ENCODE results near the gene SLC25A41.
A peak's percentile ranks its signal among the peaks of the same experiment; 100 is the strongest.
"Not testable (repeated sequence)": the region's sequence is repeated elsewhere in the genome, so short reads cannot be mapped to it uniquely, and the experiment has no call there.

SLC25A41 gene

DNA sequence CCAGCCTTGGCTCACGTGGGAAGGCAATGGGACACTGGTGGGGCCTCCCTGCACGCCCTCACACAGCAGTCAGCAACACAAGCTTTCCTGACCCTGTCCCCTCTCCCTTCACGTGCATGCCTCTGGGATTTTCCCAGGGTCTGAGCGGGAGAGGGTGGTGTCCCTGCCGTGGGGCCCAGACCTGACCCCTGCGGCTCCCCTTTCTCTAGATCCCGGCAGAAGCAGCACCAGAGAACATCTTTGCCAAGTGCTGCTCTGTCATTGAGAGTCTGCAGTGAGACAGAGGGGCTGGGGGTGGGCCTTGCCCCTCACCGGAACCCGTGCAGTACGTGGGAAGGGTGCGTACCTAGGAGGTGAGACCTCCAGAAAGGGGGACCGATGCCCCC is 21.5 kb downstream of the SLC25A41 start:
- no peak for DNase-seq (ENCODE audit: low spot score)

DNA sequence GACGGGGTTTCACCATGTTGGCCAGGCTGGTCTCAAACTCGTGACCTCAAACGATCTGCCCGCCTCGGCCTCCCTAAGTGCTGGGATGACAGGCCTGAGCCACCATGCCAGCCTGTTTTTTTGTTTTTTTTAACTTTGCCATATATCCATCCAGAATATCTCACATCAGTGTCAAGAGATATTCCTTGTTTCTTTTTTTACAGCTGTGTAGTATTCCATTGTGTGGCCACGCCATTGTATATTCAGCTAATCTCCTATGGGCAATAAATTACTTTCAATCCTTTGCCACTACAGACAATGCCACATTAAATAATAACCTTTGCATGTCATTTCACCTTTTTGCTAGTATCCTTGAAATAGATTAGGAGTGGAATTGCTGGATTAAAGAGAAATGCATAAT is 24.2 kb downstream of the SLC25A41 start:
- DNase-seq (ENCODE audit: low spot score), result no peak

DNA sequence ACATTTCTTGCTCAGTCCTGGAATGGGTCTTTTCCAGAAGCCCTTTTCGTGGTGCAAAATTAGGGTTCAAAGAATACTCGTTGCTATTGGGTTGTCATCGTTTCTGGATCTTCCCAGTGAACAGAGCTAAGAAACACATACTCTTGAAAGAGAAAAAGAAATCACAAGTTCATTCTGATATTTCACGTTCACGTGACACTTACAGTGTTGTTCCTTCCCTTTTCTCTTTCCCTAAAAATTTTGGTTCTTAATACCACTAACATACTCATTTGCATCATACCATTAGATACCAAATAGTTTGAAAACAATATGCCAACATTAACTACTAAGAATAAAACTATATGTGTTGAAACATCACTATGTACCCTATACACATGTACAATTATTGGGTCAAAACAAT is 27.2 kb downstream of the SLC25A41 start:
- DNase-seq (ENCODE audit: low spot score), result no peak

DNA sequence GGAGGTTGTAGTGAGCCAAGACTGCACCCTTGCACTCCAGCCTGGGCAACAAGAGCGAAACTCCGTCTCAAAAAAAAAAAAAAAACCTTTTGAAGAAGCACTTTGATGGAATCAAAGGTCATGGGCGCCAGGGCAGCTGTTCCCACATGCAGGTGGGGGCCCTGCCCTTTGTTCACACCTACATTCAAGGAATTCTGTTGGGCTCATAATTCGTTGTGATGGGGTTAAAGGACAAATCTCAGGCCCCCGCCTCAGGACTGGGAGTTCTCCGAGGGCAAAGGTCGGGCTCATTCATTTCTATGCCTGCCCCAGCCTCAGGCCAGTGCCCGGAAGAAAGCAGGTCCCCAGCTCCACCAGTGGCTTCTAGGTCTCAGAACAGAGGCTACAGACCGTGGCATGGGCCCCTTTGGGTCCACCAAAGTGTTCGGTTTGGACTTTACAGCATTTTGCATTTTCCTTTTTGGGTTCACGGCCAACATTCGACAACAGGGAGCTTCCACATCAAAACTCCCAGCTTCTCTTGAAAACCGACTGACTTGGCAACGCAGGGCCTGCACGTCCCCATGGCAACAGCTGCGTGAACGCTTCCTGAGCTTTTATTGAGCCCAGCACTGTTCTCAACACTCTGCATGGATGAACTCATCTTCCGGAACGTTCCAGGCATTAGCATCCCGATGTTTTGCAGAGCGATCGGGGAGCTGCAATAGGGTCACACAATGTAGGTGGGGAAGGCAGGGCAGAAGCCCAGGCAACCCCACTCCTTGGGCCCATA is 30.5 kb downstream of the SLC25A41 start:
- peak; percentile 38 for DNase-seq (ENCODE audit: low spot score)

DNA sequence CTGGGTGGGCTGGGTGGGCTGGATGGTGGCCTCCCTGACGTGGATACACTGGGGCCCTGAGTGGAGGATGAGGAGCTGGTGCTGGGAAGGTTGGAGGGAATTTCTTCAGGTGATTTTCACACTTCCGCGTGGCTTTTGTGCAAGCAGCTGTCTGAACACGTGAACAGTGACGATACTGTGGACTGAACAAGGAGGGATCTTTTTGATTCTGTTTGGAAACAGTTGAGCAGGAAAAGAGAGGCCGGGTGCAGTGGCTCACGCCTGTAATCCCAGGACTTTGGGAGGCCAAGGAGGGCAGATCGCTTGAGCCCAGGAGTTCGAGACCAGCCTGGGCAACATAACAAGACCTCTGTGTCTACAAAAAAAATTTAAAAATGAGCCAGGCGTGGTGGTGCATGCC is 31.5 kb downstream of the SLC25A41 start:
- no peak for DNase-seq (ENCODE audit: low spot score)

DNA sequence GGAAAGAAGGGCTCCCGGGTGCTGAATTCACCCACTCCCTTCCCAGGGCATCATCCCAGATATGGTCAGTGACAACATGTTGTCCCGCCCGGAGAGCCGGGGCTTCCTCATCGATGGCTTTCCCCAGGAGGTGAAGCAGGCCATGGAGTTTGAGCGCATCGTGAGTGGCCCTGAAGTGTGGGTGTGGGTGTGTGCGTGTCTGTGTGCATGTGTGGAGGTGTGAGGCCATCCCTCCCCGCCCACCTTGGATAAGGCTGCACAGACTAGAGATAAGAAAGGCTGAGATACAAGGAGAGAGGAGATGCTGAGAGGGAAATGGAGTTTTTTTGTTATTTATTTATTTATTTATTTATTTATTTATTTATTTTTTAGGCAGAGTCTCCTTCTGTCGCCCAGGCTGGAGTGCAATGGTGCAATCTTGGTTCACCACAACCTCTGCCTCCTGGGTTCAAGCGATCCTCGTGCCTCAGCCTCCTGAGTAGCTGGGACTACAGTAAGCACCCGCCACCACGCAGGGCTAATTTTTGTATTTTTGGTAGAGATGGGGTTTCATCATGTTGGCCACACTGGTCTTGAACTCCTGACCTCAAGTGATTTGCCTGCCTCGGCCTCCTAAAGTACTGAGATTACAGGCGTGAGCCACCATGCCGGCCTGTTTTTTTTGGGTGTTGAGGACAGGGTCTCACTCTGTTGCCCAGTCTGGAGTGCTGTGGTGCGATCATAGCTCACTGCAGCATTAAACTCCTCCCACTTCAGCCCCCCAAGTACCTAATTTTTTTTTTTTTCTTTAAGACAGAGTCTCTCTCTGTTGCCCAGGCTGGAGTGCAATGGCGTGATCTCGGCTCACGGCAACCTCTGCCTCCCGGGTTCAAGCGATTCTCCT is 33.3 kb downstream of the SLC25A41 start:
- DNase-seq (ENCODE audit: low spot score), result not testable (repeated sequence)

DNA sequence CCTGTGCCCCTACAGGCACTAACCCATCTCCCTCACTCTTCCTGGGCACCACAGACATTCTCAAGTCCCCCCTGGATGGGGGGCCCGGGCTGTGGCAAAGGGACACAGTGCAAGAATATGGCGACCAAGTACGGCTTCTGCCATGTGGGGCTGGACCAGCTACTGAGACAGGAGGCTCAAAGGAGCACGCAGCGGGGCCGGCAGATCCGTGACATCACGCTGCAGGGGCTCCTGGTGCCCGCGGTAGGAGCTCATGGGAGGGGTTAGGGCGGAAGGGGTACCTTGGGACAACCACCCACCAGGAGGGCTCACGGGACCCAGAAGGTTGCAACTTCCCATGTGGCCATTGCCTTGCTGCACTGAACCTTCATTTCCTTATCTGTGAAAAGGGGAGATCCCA is 37.3 kb downstream of the SLC25A41 start:
- no peak for DNase-seq (ENCODE audit: low spot score)

DNA sequence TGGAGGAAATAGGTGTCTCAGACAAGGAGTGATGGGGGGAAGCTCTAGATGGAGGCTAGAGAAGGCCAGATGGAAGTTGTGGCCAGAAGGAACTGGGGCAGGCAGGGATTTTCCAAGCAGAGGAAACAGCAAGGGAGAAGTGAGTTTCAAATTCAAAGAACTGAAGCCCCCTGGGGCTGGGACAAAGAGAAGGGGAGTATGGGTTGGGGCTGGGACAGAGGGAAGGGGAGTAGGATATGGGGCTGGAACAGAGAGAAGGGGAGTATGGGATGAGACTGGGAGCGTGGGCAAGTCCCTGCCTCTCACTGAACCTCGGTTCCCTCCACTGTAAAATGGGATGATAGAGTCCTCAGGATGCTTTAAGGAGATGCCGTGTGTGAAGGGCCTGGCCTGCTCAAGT is 38.7 kb downstream of the SLC25A41 start:
- no peak for DNase-seq (ENCODE audit: low spot score)

DNA sequence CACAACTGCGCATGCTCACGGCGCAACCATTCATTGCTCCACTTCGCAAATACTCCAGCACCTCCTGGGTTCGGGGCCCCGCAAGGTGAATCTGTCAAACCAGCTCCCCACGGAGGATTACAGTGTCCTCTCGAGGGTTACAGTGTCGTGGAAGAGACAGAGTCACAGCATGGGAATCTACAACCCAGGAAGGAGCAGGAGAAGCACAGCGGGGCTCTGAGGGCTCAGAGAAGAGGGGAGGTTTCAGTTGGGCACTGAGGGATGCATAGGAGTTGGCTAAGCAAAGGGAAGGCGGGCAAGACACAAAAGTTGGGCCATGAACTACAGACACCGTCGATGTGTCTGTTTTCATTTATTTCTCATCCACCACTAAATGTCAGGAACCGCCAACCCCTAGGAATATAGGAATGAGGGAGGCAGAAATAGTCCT is 39.6 kb downstream of the SLC25A41 start:
- no peak for DNase-seq (ENCODE audit: low spot score)

DNA sequence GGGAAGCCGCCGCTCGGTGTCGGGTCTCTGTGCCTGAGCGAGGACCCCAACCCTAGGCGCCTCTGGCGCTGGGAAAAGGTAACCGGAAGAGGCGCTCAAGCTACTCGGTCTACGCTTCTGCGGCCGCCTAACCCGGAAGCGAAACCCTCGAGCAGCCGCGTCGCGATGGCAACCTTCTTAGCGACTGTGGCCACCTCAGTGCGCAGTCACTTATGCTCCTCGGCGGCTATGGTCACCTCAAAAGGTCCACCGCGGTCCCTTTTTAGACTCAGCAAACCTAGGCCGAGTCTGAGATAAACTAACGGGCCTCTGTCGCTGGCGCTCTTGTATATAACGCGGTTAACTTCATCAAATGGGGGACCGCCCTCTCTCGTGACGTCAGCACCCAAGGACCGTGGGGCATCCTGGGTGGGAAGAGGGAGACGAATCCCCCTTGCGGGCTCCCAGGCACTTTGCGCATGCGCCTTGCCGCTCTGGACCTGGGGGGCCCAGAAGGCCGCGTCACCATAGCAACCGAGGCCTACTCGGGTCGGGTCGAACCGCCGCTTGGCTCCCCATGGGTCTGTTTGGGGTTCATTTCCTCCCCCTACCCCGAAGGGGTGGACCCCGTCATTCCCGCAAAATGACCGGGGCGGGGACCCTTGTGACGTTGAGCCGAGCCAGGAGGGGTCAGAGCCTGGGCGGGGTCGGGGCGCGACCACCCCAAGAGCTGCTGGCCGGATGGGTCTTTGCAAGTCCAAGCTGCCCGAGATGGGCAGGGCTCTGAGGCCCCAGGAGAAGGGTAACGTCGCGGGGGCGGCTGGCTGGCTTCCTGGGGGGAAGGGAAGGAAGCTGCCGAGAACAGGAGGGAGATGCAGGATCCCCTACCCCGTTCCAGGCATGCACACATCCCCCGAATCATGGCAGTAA is 40.2 kb downstream of the SLC25A41 start, which contains the start of gene GTF2F1:
Gene GTF2F1 (minus strand): TSS at position 91 of the 909 bp plus-strand sequence. CDS start 169 bp downstream, outside the sequence.
- DNase-seq (ENCODE audit: low spot score), result peak; percentile 94

DNA sequence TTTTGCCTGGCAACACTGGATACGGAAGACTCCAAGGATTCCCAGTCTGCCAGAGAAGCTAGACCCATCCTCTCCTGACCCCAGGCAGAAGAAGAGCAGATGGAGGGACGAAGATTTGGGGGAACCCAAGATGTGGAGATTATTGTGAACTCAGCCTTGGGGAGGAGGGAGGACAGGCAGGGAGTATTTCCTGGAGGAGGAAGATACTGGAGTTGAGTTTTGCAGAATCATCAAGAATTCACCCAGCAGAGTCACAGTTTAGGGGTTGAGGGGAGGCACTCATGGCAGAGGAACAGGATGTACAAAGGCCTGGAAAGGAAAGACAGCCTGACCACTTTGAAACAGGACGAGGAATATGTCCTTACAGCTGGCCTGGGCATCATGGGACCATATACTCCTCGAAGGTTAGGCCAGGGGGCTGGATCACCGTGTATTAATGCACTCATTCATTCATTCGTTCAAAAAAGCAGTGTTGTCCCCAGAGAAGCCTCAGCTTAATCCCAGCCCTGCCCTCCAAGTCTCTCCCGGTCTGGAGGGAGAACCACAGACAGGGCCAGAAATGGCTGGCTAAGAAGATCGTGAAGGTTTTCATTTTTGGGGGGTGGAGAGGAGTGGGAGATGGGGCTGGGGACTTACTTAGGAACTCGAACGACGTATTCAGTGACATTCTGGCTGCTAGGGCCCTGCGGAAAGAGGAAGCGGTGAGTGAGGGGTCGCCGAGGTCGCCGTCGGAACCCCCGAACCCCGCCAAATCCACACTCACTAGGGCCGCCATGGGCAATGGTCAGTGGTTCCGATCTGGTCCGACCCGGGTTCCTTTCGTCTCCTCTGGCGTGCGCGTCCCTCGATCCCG is 41.1 kb downstream of the SLC25A41 start:
- DNase-seq (ENCODE audit: low spot score), result no peak

DNA sequence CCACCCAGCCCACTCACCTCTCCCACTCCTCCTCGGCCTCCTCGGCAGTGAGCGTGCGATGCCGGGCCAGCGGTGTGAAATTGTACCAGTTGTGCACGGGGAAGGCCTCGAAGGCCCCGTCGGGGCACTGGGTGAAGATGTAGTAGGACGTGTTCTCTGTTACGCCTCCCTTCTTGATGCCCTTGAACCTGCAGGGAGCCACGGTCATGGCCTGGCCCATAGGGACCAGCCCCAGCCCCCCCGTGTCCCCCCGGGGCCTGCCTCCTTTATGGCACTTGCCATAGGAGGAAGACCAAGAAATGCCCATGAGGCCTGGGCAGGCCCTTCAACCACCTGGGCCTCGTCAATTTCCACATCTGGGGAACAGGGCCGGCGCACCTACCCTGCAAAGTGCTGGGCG is 46.2 kb downstream of the SLC25A41 start:
- no peak for DNase-seq (ENCODE audit: low spot score)

DNA sequence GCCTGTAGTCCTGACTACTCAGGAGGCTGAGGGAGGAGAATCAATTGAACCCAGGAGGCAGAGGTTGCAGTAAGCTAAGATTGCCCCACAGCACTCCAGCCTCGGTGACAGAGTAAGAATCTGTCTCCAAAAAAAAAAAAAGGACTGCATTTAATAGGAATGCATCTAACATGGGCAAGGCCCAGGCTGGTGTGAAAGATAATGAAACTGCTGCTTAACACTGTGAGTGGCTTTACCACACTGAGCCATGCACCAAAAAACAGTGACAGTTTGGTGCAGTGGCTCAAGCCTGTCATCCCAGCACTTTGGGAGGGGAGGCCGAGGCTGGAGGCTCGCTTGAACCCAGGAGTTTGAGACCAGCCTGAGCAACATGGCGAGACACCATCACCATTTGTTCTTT is 49.2 kb downstream of the SLC25A41 start:
- no peak for DNase-seq (ENCODE audit: low spot score)

DNA sequence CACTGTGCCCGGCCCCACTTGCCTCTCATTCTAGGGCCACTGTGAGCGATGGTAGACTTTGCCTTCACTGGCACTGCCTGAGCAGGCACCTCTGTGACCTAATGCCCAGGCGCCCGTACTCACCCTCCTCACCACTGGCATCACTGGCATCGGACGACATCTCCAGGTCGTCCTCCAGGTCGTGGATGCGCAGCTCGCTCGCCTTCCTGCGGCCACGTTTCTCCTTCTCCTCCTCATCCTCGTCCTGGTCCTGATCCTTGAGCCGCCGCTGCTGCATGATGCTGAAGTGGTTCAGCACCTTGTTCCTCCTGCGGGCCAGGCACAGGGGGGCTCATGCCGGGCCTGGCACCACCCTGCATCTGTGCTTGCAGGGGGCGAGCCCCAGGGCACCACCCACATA is 50.4 kb downstream of the SLC25A41 start:
- DNase-seq (ENCODE audit: low spot score), result no peak

DNA sequence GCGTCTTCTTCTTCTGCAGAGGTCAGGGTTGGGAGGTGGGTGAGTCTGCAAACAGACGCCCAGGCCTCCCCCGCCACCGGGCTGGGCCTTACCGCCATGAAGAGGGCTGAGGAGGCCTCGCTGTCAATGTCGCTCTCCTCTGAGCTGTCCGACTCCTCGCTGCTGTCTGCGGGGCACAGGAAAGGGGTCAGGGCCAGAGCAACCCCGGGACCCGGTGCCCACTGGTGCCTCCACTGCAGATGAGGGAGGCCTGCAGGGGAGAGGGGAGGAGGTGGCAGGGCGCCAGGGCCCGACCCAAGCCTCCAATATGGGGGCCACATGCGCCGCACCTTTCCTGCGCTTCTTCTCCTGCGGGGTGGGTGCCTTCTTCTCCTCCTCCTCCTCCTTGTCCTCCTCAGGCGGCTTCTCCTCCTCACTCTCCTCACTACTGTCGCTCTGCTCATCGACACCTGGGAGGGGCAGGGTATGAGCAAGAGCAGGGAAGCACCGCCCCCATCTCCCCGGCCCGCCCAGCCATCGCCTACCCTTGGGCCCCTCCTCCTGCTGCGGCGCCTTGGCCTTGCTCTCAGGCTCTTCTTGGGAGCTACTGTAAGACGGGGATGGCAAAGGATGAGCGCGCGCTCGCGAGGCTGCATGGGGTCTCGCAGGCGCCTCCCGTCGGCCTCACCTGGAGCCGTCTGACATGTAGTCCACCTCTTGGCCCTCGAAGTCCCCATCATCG is 52.4 kb downstream of the SLC25A41 start:
- no peak for DNase-seq (ENCODE audit: low spot score)

DNA sequence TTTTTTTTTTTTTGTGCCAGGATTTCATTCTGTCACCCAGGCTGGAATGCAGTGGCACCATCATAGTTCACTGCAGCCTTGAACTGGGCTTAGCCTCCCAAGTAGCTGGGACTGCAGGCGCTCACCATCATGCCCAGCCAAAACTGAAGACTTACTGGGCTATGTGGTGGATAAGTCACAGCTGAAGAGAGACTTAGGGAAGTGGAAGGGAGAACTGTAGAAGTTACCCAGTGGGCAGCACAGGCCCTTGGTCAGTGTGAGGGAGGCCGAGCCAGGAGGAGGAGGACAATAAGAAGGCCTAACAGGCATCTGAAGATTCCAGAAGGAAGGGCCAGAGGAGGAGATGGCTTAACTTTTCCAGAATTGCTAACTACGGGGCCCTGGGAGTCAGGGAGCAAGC is 53.8 kb downstream of the SLC25A41 start:
- DNase-seq (ENCODE audit: low spot score), result no peak

DNA sequence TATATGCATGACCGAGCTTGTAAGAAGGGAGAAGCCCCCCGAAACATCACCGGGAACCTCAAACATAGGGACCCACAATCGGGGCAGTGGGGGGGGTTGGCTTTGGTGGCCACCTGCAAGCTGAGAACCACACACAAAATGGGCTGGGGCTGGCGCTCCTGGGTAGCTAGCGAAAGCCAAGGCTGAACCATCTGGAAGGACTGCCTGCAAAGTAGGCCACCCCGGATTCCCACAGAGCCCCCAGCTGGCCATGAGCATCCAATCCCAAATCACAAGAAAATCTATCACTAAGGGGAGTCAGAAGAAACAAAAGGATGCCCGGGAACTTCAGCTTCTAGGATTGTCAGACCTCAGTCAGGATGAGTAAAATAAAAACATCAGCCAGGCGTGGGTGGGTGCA is 55.1 kb downstream of the SLC25A41 start:
- DNase-seq (ENCODE audit: low spot score), result no peak

DNA sequence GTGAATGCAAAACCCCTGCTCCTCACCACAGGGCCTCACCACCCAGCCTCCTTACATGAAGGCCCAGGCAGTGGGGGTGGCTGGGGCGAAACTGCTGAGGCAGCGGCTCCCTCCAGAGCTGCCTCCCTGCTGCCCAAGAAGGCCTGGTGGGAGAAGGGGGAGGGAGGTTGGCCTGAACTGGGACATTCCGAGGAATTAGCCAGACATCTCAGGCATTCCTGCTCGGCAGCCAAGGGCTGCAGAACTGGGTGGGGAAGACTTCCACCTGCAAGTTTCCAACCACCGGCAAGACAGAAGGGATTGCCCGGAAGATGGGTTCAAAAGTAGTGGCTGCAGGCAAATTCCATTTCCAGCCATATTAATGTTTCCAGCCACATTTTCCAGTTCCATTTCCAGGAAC is 55.5 kb downstream of the SLC25A41 start:
- peak; percentile 77 for DNase-seq (ENCODE audit: low spot score)

DNA sequence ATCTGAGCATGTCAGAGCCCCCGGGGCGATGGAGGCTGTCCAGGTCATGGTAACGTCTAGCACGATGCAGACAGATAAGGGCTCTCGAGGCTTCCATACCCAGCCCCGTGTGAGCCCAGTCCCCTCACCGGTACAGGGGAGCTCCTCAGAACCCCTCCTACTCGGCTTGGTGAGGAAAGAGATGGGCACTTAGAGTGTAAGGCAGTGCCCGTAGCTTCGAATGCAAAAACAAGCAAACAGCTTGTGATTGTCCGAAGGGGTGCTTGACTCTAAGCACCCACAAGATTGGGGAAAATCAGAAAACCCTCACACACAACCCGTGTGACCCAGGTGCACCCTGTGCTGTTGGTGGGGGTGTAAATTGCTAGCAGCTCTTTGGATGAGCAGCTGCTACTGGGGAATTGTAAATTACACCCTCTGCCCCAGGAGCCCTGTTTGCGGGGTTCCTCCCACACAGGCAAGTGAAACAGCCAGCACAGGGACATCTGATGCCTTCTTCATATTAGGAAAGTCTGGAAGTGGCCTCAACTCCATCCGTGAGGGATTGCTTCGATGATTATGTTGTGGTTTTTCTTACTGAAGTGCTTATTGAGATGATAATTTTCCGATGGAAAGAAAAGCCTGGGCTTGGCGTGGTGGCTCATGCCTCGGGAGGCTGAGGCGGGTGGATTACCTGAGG is 56.9 kb downstream of the SLC25A41 start:
- DNase-seq (ENCODE audit: low spot score), result no peak
